ENCODE data around the gene GCNA.
"Not testable (repeated sequence)": the region's sequence is repeated elsewhere in the genome, so short reads cannot be mapped to it uniquely, and the experiment has no call there.

Gene GCNA

GRCh38 chrX:71637848-71638247 is 59.6 kb downstream of the GCNA start:
- no peak for DNase-seq (ENCODE audit: low read depth in 2 of 3, low spot score in 2 of 3)

- no peak for DNase-seq (ENCODE audit: low read depth in 2 of 3, low spot score in 2 of 3)
Measured at GRCh38 chrX:71638409-71638808, 60.2 kb downstream of the GCNA start.

GRCh38 chrX:71640002-71640401 is 61.8 kb downstream of the GCNA start:
- no peak for DNase-seq (ENCODE audit: low read depth in 2 of 3, low spot score in 2 of 3)

DNA sequence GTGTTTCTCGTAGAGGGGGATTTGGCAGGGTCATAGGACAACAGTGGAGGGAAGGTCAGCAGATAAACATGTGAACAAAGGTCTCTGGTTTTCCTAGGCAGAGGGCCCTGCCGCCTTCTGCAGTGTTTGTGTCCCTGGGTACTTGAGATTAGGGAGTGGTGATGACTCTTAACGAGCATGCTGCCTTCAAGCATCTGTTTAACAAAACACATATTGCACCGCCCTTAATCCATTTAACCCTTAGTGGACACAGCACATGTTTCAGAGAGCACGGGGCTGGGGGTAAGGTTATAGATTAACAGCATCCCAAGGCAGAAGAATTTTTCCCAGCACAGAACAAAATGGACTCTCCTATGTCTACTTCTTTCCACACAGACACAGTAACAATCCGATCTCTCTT is 66.2 kb downstream of the GCNA start:
- not testable (repeated sequence) for DNase-seq (ENCODE audit: low read depth in 2 of 3, low spot score in 2 of 3)

DNA sequence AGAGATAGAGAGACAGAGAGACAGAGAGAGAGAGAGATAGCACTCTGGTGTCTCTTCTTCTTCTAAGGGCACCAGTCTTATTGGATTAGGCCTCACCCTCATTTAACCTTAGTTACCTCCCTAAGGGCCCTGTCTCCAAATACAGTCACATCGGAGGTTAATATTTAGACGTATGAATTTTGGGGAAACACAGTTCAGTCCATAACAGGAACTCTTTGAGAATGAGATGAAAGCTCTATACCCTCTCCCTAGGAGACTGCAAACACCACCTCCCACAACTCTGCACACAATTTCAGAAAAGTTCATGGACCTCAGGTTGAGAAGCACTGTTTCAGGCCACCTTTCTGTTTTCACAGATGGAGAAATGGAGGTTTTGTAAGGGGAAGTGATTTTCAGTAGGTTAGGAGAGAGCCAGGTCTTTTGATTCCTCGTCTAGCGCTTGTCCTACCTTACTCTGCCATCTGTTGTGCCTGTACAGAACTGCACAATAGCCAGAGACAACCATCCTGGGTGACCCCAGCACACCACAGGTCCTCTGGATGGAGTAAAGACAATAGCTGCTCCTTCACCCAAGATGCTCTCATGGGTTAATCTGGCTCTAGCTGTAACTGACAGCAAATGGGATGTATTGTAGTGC is 72.2 kb downstream of the GCNA start:
- DNase-seq (ENCODE audit: low read depth in 2 of 3, low spot score in 2 of 3) = no peak

GRCh38 chrX:71652405-71652804 is 74.2 kb downstream of the GCNA start:
- no peak for DNase-seq (ENCODE audit: low read depth in 2 of 3, low spot score in 2 of 3)

- DNase-seq (ENCODE audit: low read depth in 2 of 3, low spot score in 2 of 3) = no peak
Measured at GRCh38 chrX:71653344-71653743, 75.1 kb downstream of the GCNA start.

GRCh38 chrX:71657267-71657666 is 79.0 kb downstream of the GCNA start:
- no peak for DNase-seq (ENCODE audit: low read depth in 2 of 3, low spot score in 2 of 3)

GRCh38 chrX:71659342-71659741 is 81.1 kb downstream of the GCNA start:
- DNase-seq (ENCODE audit: low read depth in 2 of 3, low spot score in 2 of 3) = no peak

- no peak for DNase-seq (ENCODE audit: low read depth in 2 of 3, low spot score in 2 of 3)
Measured at GRCh38 chrX:71659959-71660358, 81.7 kb downstream of the GCNA start.

GRCh38 chrX:71660562-71661416 is 82.6 kb downstream of the GCNA start:
- no peak for DNase-seq (ENCODE audit: low read depth in 2 of 3, low spot score in 2 of 3)

DNA sequence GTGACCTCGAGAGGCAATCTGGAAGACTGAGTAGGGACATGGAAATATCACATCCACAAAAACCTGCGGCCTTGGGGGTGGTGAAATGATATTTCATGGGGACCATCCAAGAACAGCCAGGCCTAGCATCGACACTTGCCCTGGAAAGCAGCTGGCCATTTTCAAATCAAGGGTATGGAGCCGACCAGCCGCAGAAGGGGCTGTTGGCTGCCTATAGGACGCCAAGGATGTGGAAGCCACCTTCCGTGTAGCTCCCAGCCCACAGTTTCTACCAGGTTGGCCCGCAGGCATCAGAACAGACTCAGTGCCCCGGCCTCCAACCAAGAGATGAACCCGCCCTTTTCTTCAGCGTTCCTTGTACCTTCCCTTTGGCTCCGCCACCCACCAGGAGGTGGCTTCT is 83.7 kb downstream of the GCNA start:
- DNase-seq (ENCODE audit: low read depth in 2 of 3, low spot score in 2 of 3) = no peak

DNA sequence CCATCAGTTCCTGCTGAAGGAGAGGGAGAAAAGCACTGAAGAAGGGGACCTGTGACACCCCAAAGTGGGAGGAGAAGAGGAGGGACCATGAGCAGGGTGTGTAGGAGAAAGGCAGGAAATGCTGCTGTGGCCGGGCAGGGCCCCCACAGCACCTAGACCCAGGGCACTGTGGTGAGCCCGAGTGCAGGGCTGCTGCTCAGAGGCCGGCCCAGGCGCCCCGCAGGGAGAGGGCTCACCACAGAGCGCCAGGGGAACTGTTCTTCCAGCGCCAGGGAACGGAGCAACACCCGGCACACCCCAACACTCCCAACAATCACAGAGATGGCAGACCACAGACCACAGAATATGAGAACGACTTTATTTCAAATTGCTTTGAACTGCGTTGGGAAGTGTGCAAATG is 84.4 kb downstream of the GCNA start:
- DNase-seq (ENCODE audit: low read depth in 2 of 3, low spot score in 2 of 3) = not testable (repeated sequence)
